HepG2 (cell line): ENCODE data around the gene SLC17A5. TPM values are rescaled to one million over a fixed set of nuclear protein-coding genes. Genes with fewer than 3 reads are reported as not detected.

Source experiments
- ATAC-seq: fragments of 200-7000 bp; cut with Tn5 transposase; 3 replicates; pipeline ENCODE4 v1.9.1; 2020; ENCODE audit warnings: mild to moderate bottlenecking, moderate library complexity
- BruUV-seq: library from RNA; stranded (reverse); fragments of 400-500 nt; replicated peaks from 2 replicates; lab custom pipeline; 2021; lab: Mats Ljungman, UMichigan
- CTCF ChIA-PET: fragments of 300-600 bp; formaldehyde crosslinking; extraction: SDS; loops from one replicate; lab custom pipeline; 2021; ENCODE audit warnings: low total read pairs, inconsistent platforms, low intra/inter-chr PET ratio; lab: Yijun Ruan, JAX
- POLR2A ChIA-PET: fragments of 350-600 bp; sonication (Branson Sonifier 250); formaldehyde crosslinking; loops from one replicate; lab custom pipeline; 2020; ENCODE audit warnings: antibody characterized with exemption, inconsistent platforms; lab: Yijun Ruan, JAX
- DNase-seq: peaks from one replicate; pipeline ENCODE4 v3.0.0-alpha.2; 2015; ENCODE audit warnings: low spot score
- FAIRE-seq: peaks from 3 replicates; lab custom pipeline; 2011; peaks lifted over from hg19 to GRCh38; lab: Jason Lieb, UNC
- H2AFZ ChIP-seq: one replicate; pipeline ENCODE4 v1.6.1; 2011; ENCODE audit warnings: low read length, inconsistent platforms
- H3K27ac ChIP-seq: fragments of 300-600 bp; 3 replicates; pipeline ENCODE4 v1.8.0; 2011; ENCODE audit warnings: mixed run types, mild to moderate bottlenecking, mixed read lengths, low read length, inconsistent platforms; ENCODE audit not compliant: insufficient read depth; ENCODE audit errors: extremely low read length
- H3K27me3 ChIP-seq, 2 experiments: fragments of 200-600 bp in 1 of 2; 2 replicates in 1 of 2; 3 replicates in 1 of 2; pipeline versions ENCODE4 v1.6.0 to v1.8.0; 2011; ENCODE audit warnings: low read length in 2 of 2, mild to moderate bottlenecking in 2 of 2, moderate library complexity in 2 of 2, inconsistent platforms in 1 of 2; ENCODE audit not compliant: insufficient read depth in 2 of 2, control insufficient read depth in 1 of 2
- H3K36me3 ChIP-seq, 2 experiments: fragments of 200-600 bp in 1 of 2; replicated peaks in 1 of 2; 2 replicates in 1 of 2; 3 replicates in 1 of 2; pipeline versions ENCODE4 v1.5.1 to v1.8.0; 2011; ENCODE audit warnings: low read length in 2 of 2, inconsistent platforms in 1 of 2; ENCODE audit not compliant: insufficient read depth in 2 of 2, control insufficient read depth in 1 of 2
- H3K4me1 ChIP-seq: 2 replicates; pipeline ENCODE4 v1.5.1; 2012; ENCODE audit warnings: low read length, inconsistent platforms; ENCODE audit not compliant: insufficient read depth
- H3K4me2 ChIP-seq: 2 replicates; pipeline ENCODE4 v1.6.0; 2011; ENCODE audit warnings: low read depth, low read length, inconsistent platforms
- H3K4me3 ChIP-seq, 3 experiments: fragments of 200-600 bp in 1 of 3; sonication (generic), shearing (Covaris generic) in 1 of 3; replicated peaks in 1 of 3; 2 replicates each; pipeline ENCODE4 v1.5.1; 2011 to 2016; ENCODE audit warnings: low read length in 3 of 3, inconsistent platforms in 2 of 3, low read depth in 2 of 3, mild to moderate bottlenecking in 2 of 3, control low read depth in 1 of 3, mixed read lengths in 1 of 3; ENCODE audit not compliant: insufficient read depth in 1 of 3
- H3K79me2 ChIP-seq: one replicate; pipeline ENCODE4 v1.6.1; 2011; ENCODE audit warnings: low read length, inconsistent platforms; ENCODE audit not compliant: insufficient read depth
- H3K9ac ChIP-seq: 2 replicates; pipeline ENCODE4 v1.6.0; 2011; ENCODE audit warnings: mild to moderate bottlenecking, low read depth, low read length, inconsistent platforms; ENCODE audit not compliant: insufficient read depth
- H3K9me3 ChIP-seq: 2 replicates; pipeline ENCODE4 v1.5.1; 2012; ENCODE audit warnings: mild to moderate bottlenecking, low read length
- H4K20me1 ChIP-seq: 2 replicates; pipeline ENCODE4 v1.6.0; 2011; ENCODE audit warnings: inconsistent platforms, mild to moderate bottlenecking, low read length, moderate library complexity; ENCODE audit not compliant: insufficient read depth
- ARID2 ChIP-seq: sonication (generic); formaldehyde crosslinking; IDR thresholded peaks from 2 replicates; pipeline ENCODE4 v1.8.1; 2022; ENCODE audit warnings: mild to moderate bottlenecking, missing genetic modification reagents, borderline replicate concordance
- CEBPG ChIP-seq: IDR thresholded peaks from 2 replicates; pipeline ENCODE4 v1.6.1; 2016
- HOXA9 ChIP-seq: sonication (generic); formaldehyde crosslinking; IDR thresholded peaks from 2 replicates; pipeline ENCODE4 v1.8.1; 2022; ENCODE audit warnings: missing genetic modification reagents, mild to moderate bottlenecking, moderate library complexity, borderline replicate concordance
- KMT2A ChIP-seq: sonication (generic); formaldehyde crosslinking; IDR thresholded peaks from 2 replicates; pipeline ENCODE4 v1.4.0; 2020; ENCODE audit warnings: missing genetic modification reagents
- SP1 ChIP-seq, 2 experiments: fragments of 450-650 bp in 1 of 2; sonication (generic) in 1 of 2; formaldehyde crosslinking in 1 of 2; IDR thresholded peaks; 2 replicates each; pipeline versions ENCODE4 v1.4.0 to v1.6.1; 2016 to 2020; ENCODE audit warnings: missing genetic modification reagents in 1 of 2
- SP2 ChIP-seq: sonication (generic); formaldehyde crosslinking; IDR thresholded peaks from 2 replicates; pipeline ENCODE4 v1.5.1; 2020; ENCODE audit warnings: mild to moderate bottlenecking, missing genetic modification reagents
- ZBTB38 ChIP-seq: sonication (generic); formaldehyde crosslinking; IDR thresholded peaks from 2 replicates; pipeline ENCODE4 v1.5.1; 2020; ENCODE audit warnings: mild to moderate bottlenecking, missing genetic modification reagents
- ZNF441 ChIP-seq: sonication (generic); formaldehyde crosslinking; IDR thresholded peaks from 2 replicates; pipeline ENCODE4 v1.7.0; 2021; ENCODE audit warnings: missing genetic modification reagents, borderline replicate concordance
- ZNF549 ChIP-seq: sonication (generic); formaldehyde crosslinking; IDR thresholded peaks from 2 replicates; pipeline ENCODE4 v1.5.0; 2020; ENCODE audit warnings: missing genetic modification reagents
- ZNF562 ChIP-seq: sonication (generic); formaldehyde crosslinking; IDR thresholded peaks from 2 replicates; pipeline ENCODE4 v1.8.0; 2022; ENCODE audit warnings: missing genetic modification reagents, borderline replicate concordance
- WGBS: methylation state at CpG from one replicate; pipeline ENCODE4 v1.1.6; 2017; ENCODE audit warnings: low lambda C conversion rate; 5-methylcytosine and 5-hydroxymethylcytosine counted together
- in situ Hi-C: cut with HindIII; loops from 2 replicates; pipeline ENCODE4 v1.10.0; 2017; ENCODE audit warnings: low pct_unique_long_range_greater_than_20kb; ENCODE audit not compliant: extremely low pct_ligation_motif_present
- intact Hi-C: fragments of 100-400 bp; cut with micrococcal nuclease; formaldehyde crosslinking; loops from one replicate; pipeline ENCODE4 v1.10.0; 2022; ENCODE audit not compliant: unreplicated experiment
- polyA plus RNA-seq, 8 experiments: library from polyadenylated mRNA; depleted of rRNA in 3 of 8; stranded (reverse) in 7 of 8; unstranded in 1 of 8; fragments of >200 nt; fragmentation: Illumina TruSeq in 4 of 8; extraction: Trizol in 4 of 8; gene quantifications; 2 replicates each; pipeline versions ENCODE4 v1.2.1 to v1.2.3, GENCODE V29; 2011 to 2016; ENCODE audit warnings: low read depth in 4 of 8, missing spikeins in 1 of 8, mixed read lengths in 1 of 8; ENCODE audit not compliant: insufficient read depth in 1 of 8
- total RNA-seq, 5 experiments: library from RNA; depleted of rRNA; stranded (reverse); fragments of >200 nt; fragmentation: Illumina TruSeq; extraction: Trizol; gene quantifications; 2 replicates each; pipeline ENCODE4 v1.2.3, GENCODE V29; 2016; ENCODE audit warnings: low read depth in 1 of 5
- TF ChIP-seq, protein P1 (sequence below): sonication (generic); formaldehyde crosslinking; IDR thresholded peaks from 2 replicates; pipeline ENCODE4 v1.4.0; 2020; ENCODE audit warnings: missing genetic modification reagents

SLC17A5 gene
- total and polyA plus RNA-seq, 2 of the 13 experiments (the other 11 are each of a cell fraction or from before 2014, with no cell fraction given): 18.3 to 20.5 TPM

DNA sequence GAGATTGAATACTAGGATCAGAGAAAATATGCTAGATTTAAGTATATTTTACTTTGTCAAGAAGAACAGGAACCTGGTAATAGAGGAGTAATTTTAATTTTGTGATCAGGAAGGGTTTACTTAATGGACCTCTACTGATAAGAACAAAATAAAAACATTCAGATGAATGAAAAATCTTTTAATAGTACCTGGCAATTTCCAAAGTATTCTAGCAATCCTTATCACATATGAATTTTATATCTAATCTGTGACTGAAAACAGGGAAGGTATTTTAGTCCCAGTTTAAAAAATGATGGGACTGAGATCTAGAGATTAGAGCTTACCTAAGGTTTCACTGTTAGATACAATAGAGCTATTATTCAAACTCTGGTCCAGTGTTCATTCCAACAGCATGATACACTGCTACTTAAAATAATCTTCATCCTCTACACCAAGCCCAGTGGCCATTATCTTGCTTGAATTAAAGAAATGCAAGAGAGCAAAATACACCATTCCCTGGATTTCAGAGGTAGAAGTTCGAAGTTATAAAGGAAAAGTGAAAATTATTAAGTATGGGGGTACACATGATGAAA is 13.5 kb downstream of the SLC17A5 start:
- ChIA-PET CTCF (no interaction called here), POLR2A (no interaction called here)
- no peak overlapping the region for H3K27ac ChIP-seq
- no peak overlapping the region for H3K9ac ChIP-seq
- H2AFZ ChIP-seq: no peak overlapping the region
- H3K4me2 ChIP-seq: no peak overlapping the region
- no peak for DNase-seq
- no peaks in the 10 kb centered on the region; a peak in 1 of 5 replicates for H3K27me3 ChIP-seq
- TF ChIP-seq, protein P1, sequence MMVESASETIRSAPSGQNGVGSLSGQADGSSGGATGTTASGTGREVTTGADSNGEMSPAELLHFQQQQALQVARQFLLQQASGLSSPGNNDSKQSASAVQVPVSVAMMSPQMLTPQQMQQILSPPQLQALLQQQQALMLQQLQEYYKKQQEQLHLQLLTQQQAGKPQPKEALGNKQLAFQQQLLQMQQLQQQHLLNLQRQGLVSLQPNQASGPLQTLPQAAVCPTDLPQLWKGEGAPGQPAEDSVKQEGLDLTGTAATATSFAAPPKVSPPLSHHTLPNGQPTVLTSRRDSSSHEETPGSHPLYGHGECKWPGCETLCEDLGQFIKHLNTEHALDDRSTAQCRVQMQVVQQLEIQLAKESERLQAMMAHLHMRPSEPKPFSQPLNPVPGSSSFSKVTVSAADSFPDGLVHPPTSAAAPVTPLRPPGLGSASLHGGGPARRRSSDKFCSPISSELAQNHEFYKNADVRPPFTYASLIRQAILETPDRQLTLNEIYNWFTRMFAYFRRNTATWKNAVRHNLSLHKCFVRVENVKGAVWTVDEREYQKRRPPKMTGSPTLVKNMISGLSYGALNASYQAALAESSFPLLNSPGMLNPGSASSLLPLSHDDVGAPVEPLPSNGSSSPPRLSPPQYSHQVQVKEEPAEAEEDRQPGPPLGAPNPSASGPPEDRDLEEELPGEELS (CRISPR knock-in tag): no peak
- TF ChIP-seq ZNF562 (no peak), SP2 (CRISPR knock-in tag) (no peak), ZNF441 (no peak), KMT2A (no peak), ZNF549 (CRISPR knock-in tag) (no peak)
- no peak for ATAC-seq
- 92% methylated on average over 1 of the region's 1 CpG for whole genome bisulfite sequencing
- intact Hi-C loops (no loop called here), in situ Hi-C loops (no loop called here)
- no peaks in the 10 kb centered on the region for H3K79me2 ChIP-seq
- no peak overlapping the region for H3K4me3 ChIP-seq
- no peaks in the 10 kb centered on the region for H3K9me3 ChIP-seq
- H4K20me1 ChIP-seq: no peaks in the 10 kb centered on the region
- no peaks in the 10 kb centered on the region for H3K4me1 ChIP-seq
- no TSS peak for BruUV-seq
- H3K36me3 ChIP-seq: peaks cover 1 to 7% of the 10 kb centered on the region in 2 experiments; a peak in 3 of 5 replicates
- FAIRE-seq: no peak

DNA sequence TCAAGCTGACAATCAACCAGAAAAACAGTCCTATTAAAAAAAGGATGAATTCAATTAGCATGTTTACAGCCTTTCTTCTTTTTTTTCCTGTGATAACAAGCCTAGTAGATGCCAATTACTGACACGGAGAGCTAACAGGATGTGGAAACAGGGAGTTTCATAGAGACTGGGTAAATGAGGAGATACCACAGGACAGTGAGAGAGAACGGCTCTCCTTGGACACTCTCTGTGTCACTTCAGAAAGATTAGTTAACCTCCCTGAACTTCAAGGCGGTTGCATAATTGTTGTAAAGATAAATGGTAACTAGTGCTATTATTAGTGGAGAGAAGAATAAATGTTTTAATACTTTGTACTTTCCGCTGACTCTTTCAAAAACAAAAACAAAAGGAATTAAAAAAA is 14.8 kb downstream of the SLC17A5 start:
- Histone ChIP-seq H3K9ac (no peak overlapping the region), H3K9me3 (no peaks in the 10 kb centered on the region), H4K20me1 (no peaks in the 10 kb centered on the region), H3K79me2 (no peaks in the 10 kb centered on the region), H3K4me2 (no peak overlapping the region), H3K4me3 (no peak overlapping the region), H3K4me1 (no peaks in the 10 kb centered on the region), H3K27me3 (no peaks in the 10 kb centered on the region; a peak in 1 of 5 replicates)
- WGBS: 94% methylated on average over 4 of the region's 4 CpGs
- intact Hi-C loops (no loop called here), in situ Hi-C loops (no loop called here)
- DNase-seq: no peak
- POLR2A ChIA-PET: no interaction called here
- BruUV-seq: no TSS peak
- CTCF ChIA-PET: no interaction called here
- TF ChIP-seq ARID2 (CRISPR knock-in tag): no peak
- no peak for TF ChIP-seq CEBPG (CRISPR knock-in tag)
- no peak for TF ChIP-seq ZBTB38
- no peak for TF ChIP-seq SP1 (IDR thresholded peaks at IDR 0.05)
- TF ChIP-seq SP1 (CRISPR knock-in tag; IDR thresholded peaks at IDR 0.05): no peak
- TF ChIP-seq HOXA9 (CRISPR knock-in tag): no peak
- TF ChIP-seq, all 625 proteins: peak for 0
- ATAC-seq (no peak), FAIRE-seq (no peak)
- Histone ChIP-seq H2AFZ (no peak overlapping the region), H3K27ac (no peak overlapping the region), H3K36me3 (peaks cover 1 to 10% of the 10 kb centered on the region in 2 experiments; a peak in 3 of 5 replicates)
